Panc1 (cell line): Measurements from ENCODE around the gene RXYLT1.

ENCODE experiments used
- CTCF ChIP-seq: fragments of 450-650 bp; IDR thresholded peaks from 2 replicates; pipeline ENCODE4 v1.5.1; 2017; ENCODE audit warnings: mild to moderate bottlenecking
- POLR2AphosphoS5 ChIP-seq: IDR thresholded peaks from 2 replicates; pipeline ENCODE4 v1.6.1; 2012; ENCODE audit warnings: mild to moderate bottlenecking, low read depth, low read length, moderate library complexity
- TCF7L2 ChIP-seq: IDR thresholded peaks from 2 replicates; pipeline ENCODE4 v1.6.1; 2011; ENCODE audit warnings: mild to moderate bottlenecking, low read depth, low read length, inconsistent platforms
- TF ChIP-seq, protein P1 (sequence below), 2 experiments: IDR thresholded peaks; 2 replicates each; pipeline ENCODE4 v1.6.1; 2011 to 2012; ENCODE audit warnings: low read depth in 2 of 2, control low read depth in 1 of 2, low read length in 1 of 2, mild to moderate bottlenecking in 1 of 2, moderate library complexity in 1 of 2; ENCODE audit not compliant: insufficient read depth in 1 of 2

DNA sequence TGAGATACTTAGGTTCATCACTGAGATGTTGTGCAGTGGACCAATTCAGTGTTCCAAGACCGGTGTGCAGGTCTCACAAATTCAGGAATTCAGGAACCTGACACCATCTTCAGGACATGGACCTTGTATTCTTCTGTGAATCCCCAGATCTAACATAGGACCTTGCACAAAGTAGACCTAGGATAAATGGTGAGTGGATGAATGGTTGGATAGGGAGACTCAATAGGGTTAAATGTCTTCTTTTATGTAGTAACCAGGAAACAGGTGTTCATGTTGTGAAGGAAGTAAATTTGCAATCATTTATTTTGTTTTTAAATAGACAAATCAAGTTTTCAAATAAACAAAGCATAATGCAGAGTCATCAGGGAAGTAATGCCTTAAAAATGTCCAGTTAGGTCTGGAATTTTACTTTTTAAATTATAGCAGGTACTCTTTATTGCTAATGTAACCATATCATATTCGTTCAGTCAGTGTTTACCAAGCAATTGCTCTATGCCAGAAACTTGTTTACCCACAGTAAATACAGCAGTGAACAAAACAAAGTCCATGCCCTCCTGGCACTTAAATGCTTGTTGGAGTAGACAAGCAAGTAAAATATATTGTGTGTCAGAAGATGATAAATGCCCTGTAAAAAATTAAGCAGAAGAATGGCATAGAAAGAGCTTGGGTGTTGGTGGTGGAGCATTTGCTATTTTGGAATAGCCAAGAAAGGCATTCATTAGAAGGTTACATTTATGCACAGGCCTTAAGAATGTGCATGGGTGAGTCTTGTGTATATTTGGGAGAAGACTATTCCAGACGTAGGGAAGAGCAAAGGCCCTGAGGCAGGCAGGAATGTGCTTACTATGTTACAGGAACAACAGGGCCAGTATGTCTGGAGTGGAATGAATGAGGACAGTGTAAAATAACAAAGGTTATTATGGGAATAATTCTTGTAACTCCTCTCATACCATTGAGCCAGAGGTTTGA is 26.3 kb downstream of the RXYLT1 start:
- no peak for TF ChIP-seq CTCF
- TF ChIP-seq, protein P1, sequence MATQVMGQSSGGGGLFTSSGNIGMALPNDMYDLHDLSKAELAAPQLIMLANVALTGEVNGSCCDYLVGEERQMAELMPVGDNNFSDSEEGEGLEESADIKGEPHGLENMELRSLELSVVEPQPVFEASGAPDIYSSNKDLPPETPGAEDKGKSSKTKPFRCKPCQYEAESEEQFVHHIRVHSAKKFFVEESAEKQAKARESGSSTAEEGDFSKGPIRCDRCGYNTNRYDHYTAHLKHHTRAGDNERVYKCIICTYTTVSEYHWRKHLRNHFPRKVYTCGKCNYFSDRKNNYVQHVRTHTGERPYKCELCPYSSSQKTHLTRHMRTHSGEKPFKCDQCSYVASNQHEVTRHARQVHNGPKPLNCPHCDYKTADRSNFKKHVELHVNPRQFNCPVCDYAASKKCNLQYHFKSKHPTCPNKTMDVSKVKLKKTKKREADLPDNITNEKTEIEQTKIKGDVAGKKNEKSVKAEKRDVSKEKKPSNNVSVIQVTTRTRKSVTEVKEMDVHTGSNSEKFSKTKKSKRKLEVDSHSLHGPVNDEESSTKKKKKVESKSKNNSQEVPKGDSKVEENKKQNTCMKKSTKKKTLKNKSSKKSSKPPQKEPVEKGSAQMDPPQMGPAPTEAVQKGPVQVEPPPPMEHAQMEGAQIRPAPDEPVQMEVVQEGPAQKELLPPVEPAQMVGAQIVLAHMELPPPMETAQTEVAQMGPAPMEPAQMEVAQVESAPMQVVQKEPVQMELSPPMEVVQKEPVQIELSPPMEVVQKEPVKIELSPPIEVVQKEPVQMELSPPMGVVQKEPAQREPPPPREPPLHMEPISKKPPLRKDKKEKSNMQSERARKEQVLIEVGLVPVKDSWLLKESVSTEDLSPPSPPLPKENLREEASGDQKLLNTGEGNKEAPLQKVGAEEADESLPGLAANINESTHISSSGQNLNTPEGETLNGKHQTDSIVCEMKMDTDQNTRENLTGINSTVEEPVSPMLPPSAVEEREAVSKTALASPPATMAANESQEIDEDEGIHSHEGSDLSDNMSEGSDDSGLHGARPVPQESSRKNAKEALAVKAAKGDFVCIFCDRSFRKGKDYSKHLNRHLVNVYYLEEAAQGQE (IDR thresholded peaks at IDR 0.05; ENCODE audit: insufficient read depth in 1 of 2, low read depth in 2 of 2, low read length in 1 of 2): no peak
- no peak for TF ChIP-seq TCF7L2
- no peak for TF ChIP-seq POLR2AphosphoS5
